Measurements from ENCODE around the gene FAM117A. TPM values are rescaled to one million over a fixed set of nuclear protein-coding genes. Genes with fewer than 3 reads are reported as not detected.

FAM117A gene
- total RNA-seq, 1 donor from 2014 or later: 2.7 TPM

GRCh38 chr17:49730785-49731434, 33.0 kb downstream of the FAM117A start:
- no peak for TF ChIP-seq CTCF (IDR thresholded peaks at IDR 0.05)
- H3K36me3 Mint-ChIP-seq (ENCODE audit: unreplicated experiment): no peaks in the 10 kb centered on the region

GRCh38 chr17:49730078-49730784, 33.7 kb downstream of the FAM117A start:
- Mint-ChIP-seq H3K9me3 (ENCODE audit: unreplicated experiment) (no peaks in the 10 kb centered on the region), H3K4me3 (ENCODE audit: unreplicated experiment) (no peak overlapping the region), H3K27me3 (ENCODE audit: unreplicated experiment) (no peaks in the 10 kb centered on the region), H3K36me3 (ENCODE audit: unreplicated experiment) (no peaks in the 10 kb centered on the region), H3K27ac (ENCODE audit: unreplicated experiment) (no peak overlapping the region), H3K4me1 (ENCODE audit: unreplicated experiment) (no peaks in the 10 kb centered on the region)
- no peak for TF ChIP-seq CTCF (IDR thresholded peaks at IDR 0.05)
- no peak for DNase-seq (ENCODE audit: extremely low spot score, unreplicated experiment)

More at GRCh38 chr17:49730785-49731434, 33.0 kb downstream of the FAM117A start:
- Mint-ChIP-seq H3K9me3 (ENCODE audit: unreplicated experiment) (no peaks in the 10 kb centered on the region), H3K27me3 (ENCODE audit: unreplicated experiment) (no peaks in the 10 kb centered on the region), H3K4me3 (ENCODE audit: unreplicated experiment) (no peak overlapping the region), H3K27ac (ENCODE audit: unreplicated experiment) (no peak overlapping the region), H3K4me1 (ENCODE audit: unreplicated experiment) (no peaks in the 10 kb centered on the region)
- DNase-seq (ENCODE audit: extremely low spot score, unreplicated experiment): no peak

- Mint-ChIP-seq H3K9me3 (ENCODE audit: unreplicated experiment) (no peaks in the 10 kb centered on the region), H3K4me3 (ENCODE audit: unreplicated experiment) (no peak overlapping the region), H3K4me1 (ENCODE audit: unreplicated experiment) (no peaks in the 10 kb centered on the region), H3K36me3 (ENCODE audit: unreplicated experiment) (no peaks in the 10 kb centered on the region), H3K27me3 (ENCODE audit: unreplicated experiment) (no peaks in the 10 kb centered on the region), H3K27ac (ENCODE audit: unreplicated experiment) (no peak overlapping the region)
- TF ChIP-seq CTCF (IDR thresholded peaks at IDR 0.05): no peak
- DNase-seq (ENCODE audit: extremely low spot score, unreplicated experiment): no peak
Observed at GRCh38 chr17:49729069-49729468, 34.9 kb downstream of the FAM117A start.

GRCh38 chr17:49728425-49728824, 35.5 kb downstream of the FAM117A start:
- no peak overlapping the region for H3K27ac Mint-ChIP-seq (ENCODE audit: unreplicated experiment)
- H3K4me1 Mint-ChIP-seq (ENCODE audit: unreplicated experiment): no peaks in the 10 kb centered on the region
- TF ChIP-seq CTCF (IDR thresholded peaks at IDR 0.05): no peak
- no peaks in the 10 kb centered on the region for H3K36me3 Mint-ChIP-seq (ENCODE audit: unreplicated experiment)
- H3K4me3 Mint-ChIP-seq (ENCODE audit: unreplicated experiment): no peak overlapping the region
- H3K27me3 Mint-ChIP-seq (ENCODE audit: unreplicated experiment): no peaks in the 10 kb centered on the region
- no peaks in the 10 kb centered on the region for H3K9me3 Mint-ChIP-seq (ENCODE audit: unreplicated experiment)
- no peak for DNase-seq (ENCODE audit: extremely low spot score, unreplicated experiment)

GRCh38 chr17:49727380-49727779, 36.6 kb downstream of the FAM117A start:
- H3K4me3 Mint-ChIP-seq (ENCODE audit: unreplicated experiment): no peak overlapping the region
- no peaks in the 10 kb centered on the region for H3K36me3 Mint-ChIP-seq (ENCODE audit: unreplicated experiment)
- no peak overlapping the region for H3K27ac Mint-ChIP-seq (ENCODE audit: unreplicated experiment)
- H3K4me1 Mint-ChIP-seq (ENCODE audit: unreplicated experiment): no peaks in the 10 kb centered on the region
- DNase-seq (ENCODE audit: extremely low spot score, unreplicated experiment): no peak
- H3K27me3 Mint-ChIP-seq (ENCODE audit: unreplicated experiment): no peaks in the 10 kb centered on the region
- TF ChIP-seq CTCF (IDR thresholded peaks at IDR 0.05): no peak
- no peaks in the 10 kb centered on the region for H3K9me3 Mint-ChIP-seq (ENCODE audit: unreplicated experiment)

All from osteocyte (in vitro differentiated cells).